Measurements from ENCODE around the gene PIK3CD.

Gene PIK3CD

GRCh38 chr1:9676815-9677393 lies 25.4 kb downstream of the PIK3CD start:
- TF ChIP-seq CTCF (IDR thresholded peaks at IDR 0.05), result no peak

GRCh38 chr1:9680091-9680490 lies 28.6 kb downstream of the PIK3CD start:
- no peak for TF ChIP-seq CTCF (IDR thresholded peaks at IDR 0.05)

- TF ChIP-seq CTCF (IDR thresholded peaks at IDR 0.05), result no peak
Observed at GRCh38 chr1:9680828-9681227, 29.3 kb downstream of the PIK3CD start.

- TF ChIP-seq CTCF (IDR thresholded peaks at IDR 0.05), result no peak
Observed at GRCh38 chr1:9684801-9685200, 33.3 kb downstream of the PIK3CD start.

GRCh38 chr1:9687120-9687873 lies 35.8 kb downstream of the PIK3CD start:
- no peak for TF ChIP-seq CTCF (IDR thresholded peaks at IDR 0.05)

- TF ChIP-seq CTCF (IDR thresholded peaks at IDR 0.05), result no peak
Observed at GRCh38 chr1:9687874-9688582, 36.5 kb downstream of the PIK3CD start.

GRCh38 chr1:9688599-9688998 lies 37.1 kb downstream of the PIK3CD start:
- TF ChIP-seq CTCF (IDR thresholded peaks at IDR 0.05), result no peak

All from LNCAP (cell line).